Stimulated activated CD4-positive, alpha-beta T cell treated with anti-CD3 and anti-CD28 coated beads, Interleukin-1b, Interleukin-23, amount 100 ng/mL, for 48 hours (primary cell): ENCODE measurements around the gene SUCNR1.
A peak's percentile ranks its signal among the peaks of the same experiment; 100 is the strongest.
"Not testable (repeated sequence)": the region's sequence is repeated elsewhere in the genome, so short reads cannot be mapped to it uniquely, and the experiment has no call there.

Experiments
- DNase-seq: peaks from one replicate; pipeline ENCODE4 v3.0.0-alpha.2; 2020

Gene SUCNR1, protein sequence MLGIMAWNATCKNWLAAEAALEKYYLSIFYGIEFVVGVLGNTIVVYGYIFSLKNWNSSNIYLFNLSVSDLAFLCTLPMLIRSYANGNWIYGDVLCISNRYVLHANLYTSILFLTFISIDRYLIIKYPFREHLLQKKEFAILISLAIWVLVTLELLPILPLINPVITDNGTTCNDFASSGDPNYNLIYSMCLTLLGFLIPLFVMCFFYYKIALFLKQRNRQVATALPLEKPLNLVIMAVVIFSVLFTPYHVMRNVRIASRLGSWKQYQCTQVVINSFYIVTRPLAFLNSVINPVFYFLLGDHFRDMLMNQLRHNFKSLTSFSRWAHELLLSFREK

DNA sequence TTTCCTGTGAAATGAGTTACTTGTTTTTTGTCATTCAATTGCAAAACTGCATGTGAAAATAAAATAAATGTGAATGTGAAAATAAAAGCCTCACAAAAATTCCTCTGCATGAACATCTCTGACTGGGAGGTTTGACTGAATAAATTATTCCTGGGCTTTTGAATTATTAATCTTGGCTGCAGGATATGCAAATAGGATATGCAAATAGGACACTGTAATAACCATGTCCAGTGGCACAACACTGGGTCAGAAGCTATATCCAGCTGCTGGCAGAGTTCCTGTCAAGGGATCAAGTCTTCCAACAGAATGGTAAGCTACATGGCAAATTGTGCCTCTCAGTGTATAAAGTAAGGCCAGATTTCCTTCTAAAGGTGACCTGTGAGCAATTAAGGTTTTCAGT is at the start of gene SUCNR1:
Gene SUCNR1, plus strand, starts transcription at position 246 of the 400 bp plus-strand sequence. CDS start 6,250 bp downstream, outside the sequence.
- DNase-seq = no peak

DNA sequence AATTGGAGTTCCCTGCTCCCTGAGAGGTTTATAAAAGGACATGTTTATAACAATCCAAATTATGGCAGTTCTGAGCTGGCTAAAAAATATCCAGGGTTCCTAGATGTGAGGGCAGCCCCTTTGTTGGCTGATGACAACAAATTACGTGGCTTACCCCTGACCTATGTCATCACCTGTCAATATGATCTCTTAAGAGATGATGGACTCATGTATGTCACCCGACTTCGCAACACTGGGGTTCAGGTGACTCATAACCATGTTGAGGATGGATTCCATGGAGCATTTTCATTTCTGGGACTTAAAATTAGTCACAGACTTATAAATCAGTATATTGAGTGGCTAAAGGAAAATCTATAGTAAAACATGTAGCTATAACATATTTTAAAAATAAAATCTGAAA is 45.6 kb upstream of the SUCNR1 start:
- no peak for DNase-seq

DNA sequence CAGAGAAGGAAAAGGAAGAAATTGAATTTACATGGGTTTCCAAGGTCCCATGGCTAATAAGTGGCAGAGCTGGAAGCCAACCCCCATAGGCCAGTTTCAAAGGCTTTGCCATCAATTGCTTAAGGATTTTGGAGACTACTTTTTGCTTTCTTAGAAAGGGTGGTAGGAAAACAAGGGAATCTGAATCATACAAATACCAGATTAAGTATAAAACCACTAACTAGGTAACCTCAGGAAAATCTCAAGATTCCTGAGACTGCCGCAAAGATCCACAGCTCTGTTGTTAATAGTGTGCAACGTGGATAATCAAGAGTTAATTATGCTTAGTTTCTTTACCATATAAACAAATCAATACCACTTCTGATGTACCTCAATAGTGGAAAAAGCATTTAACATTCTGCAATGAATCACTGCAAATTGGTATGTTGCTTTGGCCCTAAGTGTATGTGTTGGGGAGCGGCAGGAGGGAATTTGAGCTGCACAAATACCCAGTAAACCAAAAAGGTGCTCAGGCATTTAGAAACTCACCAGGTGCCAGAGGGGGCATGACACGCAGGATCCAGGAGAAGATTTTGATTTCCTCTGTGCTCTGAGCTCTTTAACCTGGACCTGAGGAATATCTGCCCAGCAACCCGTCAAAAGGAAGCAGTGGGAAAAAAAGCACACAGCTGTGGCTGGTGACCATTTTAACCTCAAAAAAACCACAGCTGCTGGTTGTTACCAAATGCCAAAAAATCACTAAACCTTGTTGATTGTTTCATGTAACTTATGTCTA is 37.5 kb upstream of the SUCNR1 start:
- DNase-seq = no peak

DNA sequence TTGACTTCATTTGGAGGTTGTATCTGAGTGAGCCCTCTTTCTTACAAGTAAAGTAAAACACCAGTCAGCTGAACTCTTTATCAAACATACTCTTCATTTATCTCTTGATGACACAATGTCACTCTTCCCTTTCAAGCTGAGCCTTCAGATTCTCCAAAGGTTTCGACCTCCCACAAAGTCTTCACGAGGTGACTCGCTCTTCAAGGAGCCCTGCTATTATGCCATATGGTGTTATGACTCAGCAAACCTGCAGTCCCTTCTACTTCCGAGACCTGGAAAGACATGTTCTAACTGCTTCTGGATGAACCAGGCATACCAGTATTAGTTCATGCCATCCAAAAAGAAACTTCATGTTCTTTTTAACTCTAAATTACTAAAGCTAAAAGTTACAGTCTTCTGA is 36.4 kb upstream of the SUCNR1 start:
- DNase-seq = no peak

DNA sequence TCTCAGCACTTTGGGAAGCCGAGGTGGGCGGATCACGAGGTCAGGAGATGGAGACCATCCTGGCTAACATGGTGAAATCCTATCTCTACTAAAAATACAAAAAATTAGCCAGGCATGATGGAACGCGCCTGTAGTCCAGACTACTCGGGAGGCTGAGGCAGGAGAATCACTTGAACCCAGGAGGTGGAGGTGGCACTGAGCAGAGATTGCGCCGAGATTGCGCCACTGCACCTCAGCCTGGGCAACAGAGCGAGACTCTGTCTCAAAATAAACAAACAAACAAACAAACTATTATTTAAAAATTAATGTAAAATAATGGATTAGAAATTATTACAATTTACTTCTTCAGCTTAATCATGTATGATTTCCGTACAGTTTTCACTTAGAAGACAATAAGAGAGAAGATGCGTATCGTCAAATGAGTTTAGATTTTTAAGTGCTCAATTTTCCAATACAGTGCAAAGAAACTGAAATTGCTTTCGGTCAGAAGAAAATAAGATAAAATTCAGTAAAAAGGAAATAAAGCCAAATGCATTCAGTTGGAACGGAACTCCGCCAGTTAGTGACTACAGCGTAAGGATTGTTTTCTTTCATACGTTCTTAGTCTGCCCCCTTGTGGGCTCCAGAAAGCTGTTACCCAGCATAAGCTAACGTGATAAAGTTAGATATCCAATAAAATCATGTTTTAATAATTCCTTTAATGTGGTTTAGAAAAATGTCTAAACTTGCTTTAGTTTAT is 34.7 kb upstream of the SUCNR1 start:
- peak; percentile 8 for DNase-seq

DNA sequence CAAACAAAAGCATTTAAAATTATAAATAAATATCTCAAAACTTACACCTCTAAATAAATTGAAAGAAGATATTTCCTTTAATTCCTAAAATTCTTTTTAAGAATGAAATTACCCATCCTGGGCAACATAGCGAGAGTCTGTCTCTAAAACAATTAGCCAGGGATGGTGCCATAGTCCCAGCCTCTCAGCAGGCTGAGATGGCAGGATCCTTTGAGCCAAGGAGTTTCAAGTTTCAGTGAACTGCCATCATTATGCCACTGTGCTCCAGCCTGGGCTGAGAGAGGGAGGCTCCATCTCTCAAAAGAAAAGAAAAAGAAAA is 34.2 kb upstream of the SUCNR1 start:
- no peak for DNase-seq

DNA sequence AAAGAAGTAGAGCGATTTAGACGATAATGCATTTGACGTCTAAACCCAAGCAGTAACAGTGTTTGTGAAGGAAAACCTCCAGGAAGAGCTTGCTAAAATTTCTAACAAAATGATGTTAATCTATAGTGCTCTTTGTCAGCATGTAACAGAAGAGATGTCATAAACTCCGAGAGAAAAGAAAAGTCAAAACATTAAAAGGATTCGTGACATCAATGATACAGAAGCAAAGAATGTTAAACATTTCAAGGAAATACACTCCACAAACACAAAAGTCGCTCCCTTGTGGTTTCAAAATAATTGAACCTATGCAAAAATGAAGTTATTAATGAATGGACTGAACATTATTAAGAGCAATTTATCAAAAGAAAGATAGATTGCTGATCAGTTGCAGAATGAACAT is 31.6 kb upstream of the SUCNR1 start:
- no peak for DNase-seq

DNA sequence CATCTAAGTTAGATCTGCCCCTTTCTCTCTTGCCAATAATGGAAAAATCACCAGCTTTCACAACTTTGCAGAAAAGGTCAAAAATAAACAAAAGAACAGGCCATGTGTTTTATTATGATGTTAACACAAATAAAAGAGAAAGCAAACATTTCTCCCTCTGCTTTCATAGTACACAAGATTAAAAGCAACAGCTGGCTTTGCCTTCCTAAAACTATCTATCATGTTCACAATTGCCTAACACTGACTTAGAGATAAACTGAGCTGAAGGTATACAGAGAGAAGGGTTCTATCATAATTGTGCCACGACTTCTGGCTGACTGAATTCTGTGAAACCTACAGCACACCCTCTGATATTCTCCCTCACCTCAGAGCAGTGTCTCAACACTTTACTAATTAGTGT is 30.2 kb upstream of the SUCNR1 start:
- DNase-seq = no peak

DNA sequence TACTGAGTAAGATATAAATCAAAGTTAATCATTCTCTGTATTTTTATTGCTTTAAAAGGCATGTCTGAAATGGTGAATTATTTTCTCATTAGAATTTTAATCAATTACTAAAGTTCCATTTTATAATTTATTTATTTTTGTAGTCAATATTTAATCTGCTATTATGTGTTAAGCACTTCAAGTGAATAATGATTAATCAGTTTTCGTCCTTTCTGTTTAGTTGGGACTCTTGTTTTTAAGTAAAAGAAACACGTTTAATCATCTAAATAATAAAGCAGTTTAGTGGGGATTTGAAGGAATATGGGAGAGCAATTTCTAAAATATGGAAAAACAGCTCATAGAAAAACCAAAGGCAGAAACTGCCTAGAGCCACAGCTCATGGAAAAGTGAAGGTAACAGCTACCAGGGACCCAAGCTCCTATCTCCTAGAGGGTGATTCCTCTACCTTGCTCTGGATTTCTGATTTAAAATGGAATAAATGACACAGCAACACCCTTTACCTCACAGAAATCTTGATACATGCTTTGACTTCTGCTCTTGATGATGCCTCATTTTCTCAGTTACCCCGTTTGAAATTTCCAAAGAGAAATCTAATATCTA is 28.0 kb upstream of the SUCNR1 start:
- DNase-seq = no peak

DNA sequence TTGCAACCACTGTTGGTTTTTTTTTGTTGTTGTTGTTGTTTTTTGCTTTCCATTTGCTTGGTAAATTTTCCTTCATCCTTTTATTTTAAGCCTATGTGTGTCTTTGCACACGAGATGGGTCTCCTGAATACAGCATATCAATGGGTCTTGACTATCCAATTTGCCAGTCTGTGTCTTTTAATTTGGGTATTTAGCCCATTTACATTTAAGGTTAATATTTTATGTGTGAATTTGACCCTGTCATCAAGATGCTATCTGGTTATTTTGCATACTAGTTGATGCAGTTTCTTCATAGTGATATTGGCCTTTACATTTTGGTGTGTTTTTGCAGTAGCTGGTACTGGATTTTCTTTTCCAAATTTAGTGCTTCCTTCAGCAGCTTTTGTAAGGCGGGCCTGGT is 23.4 kb upstream of the SUCNR1 start:
- DNase-seq = not testable (repeated sequence)

DNA sequence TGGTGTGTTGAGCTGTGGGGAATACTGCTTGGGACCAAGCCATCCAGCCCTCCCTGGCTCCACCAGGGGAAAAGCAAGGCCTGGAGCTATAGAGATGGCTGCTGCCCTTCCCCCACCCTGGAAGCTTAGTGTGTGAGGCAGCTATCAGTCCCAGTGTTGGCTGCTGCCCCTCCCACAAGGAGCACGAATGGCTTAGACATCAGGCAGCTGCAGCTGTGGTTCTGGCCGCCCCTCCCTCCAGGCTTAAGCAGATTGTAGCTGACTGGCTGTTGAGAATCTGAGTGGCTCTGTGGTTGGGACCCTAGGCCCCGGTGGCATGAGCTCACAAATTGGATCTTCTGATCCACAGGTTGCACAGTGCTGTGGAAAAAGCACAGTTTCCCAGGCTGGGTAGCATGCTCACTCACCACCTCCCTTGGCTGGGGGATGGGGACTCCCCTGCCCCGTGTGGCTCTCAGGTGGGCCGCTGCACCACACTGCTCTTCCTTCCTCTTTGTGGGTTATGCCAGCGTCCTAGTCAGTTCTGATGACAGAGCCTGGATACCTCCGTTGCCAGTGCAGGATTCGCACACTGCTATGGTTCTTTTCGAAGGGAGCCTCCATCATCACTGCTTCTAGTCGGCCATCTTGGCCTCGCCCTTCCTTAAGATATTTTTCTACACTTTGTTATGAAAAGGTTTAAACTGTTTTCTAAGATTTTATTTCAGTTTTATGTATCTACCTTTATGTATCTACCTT is 21.2 kb upstream of the SUCNR1 start:
- no peak for DNase-seq

DNA sequence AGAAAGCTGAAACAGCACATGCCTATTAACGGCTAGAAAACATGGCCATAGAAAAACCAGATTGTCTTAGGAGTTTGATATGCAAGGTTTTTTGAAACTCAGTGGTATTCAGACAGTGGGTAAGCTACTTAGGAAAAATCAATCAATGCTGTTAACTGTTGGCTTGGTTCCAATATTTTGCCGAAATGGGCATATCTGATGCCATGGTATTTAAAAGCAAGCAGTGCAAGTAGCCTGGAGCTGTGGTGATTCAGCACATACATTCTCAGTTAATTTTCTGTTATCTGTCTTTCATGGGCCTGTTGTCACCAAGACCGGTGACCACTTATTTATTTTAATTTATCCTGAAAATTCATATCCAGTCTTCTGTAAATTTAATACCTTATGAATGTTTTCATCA is 17.3 kb upstream of the SUCNR1 start:
- no peak for DNase-seq

DNA sequence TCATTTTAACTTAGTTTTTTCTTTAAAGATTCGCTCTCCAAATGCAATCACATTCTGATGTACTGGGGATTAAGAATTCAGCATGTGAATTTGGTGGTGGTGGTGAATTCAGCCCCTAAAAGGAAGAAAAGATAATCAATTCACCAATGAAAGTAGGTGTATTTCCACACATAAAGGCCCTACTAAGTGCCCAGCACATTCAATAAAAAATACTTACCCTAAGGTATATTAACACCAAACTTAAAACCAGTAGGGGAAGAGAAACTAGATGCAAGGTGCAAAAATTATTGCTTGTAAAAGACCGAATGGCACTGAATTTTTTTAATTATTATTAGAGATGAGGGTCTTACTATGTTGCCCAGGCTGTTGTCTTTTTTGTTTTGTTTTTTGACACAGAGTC is 16.8 kb upstream of the SUCNR1 start:
- no peak for DNase-seq

DNA sequence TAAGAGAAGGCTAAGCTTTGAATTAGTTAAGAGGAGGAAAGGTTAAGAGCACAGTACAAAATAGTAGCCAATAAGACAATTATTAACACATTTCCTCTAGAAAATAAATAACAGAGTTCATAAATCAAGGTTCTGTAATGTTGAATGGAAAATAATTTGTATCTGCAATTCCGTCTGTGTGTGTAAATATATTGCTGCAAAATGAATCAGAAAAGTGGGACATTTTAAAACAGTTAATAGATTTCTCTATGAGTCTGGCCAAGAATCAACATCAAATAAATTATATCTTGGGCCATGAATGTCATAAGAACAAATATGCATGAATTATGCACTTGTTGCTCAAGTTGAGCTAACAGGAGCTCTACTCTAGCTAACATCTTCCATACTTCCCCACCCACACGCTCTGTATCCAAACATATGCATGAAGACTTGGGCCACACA is 14.2 kb upstream of the SUCNR1 start:
- no peak for DNase-seq

DNA sequence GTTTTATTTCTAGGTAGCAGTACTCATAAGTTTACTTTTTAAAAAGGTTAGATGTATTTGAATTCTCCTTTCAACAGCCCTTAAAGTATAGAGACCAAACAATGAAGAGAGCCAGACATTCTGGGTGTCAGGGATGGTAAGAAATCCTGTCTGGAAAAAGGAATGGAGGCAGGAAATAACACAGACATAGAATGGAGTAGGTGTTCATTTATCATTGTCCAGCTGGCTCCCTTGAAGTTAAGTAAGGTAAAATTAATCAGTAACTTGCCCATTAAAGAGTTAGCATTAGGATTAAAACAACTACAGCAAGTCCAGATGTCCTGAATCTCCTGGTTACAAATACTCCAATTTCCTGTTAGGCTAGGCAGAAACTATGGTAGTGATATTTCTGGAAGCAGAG is 13.5 kb upstream of the SUCNR1 start:
- no peak for DNase-seq

DNA sequence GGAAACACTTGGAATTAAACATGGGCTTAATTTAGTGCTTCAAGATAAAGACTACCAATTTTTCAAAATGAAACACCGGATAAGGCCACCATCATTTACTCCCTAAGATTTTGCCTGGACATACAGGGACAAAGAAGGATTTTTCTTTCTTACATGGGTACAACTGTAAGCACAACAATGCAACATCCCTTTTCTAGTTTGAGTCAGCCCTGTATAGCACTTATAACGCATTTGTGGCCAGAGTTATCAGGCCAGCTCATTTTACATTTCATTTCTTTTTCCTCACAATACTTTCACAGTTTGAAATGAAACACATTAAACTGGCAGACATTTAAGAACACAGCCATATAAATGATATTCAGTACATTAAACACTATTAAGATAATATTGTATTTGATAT is 9.8 kb upstream of the SUCNR1 start:
- no peak for DNase-seq

DNA sequence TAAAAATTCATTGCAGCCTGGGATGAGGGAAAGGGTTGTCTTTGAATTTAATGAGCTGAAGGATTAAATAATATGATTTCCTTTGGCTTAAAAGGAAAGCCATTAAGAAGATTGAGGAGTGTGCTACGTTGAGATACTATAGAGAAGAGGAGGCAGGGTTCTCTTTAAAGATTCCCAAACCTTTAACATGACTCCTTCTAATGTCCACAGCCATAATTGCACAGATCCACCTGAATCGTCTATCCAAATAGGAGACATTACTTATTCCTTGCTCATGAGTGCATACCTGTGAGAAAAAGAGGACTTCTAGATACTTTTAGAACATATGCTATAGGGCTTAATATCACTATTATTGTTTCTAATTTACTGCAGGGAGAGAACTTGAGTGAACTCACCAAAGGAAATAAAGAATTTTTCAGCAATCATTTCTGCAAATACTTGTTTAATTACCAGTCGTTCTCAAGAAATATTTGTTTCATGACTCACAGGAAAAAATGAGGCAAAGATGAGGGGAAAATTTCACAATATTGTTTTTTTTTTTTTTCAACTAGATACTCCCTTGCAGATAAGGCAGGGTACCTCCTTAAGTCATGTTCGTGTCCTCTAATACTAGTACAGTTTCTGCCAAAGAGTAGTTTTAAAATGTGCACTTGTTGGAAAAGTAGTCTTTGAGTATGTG is 8.9 kb upstream of the SUCNR1 start:
- DNase-seq = no peak

DNA sequence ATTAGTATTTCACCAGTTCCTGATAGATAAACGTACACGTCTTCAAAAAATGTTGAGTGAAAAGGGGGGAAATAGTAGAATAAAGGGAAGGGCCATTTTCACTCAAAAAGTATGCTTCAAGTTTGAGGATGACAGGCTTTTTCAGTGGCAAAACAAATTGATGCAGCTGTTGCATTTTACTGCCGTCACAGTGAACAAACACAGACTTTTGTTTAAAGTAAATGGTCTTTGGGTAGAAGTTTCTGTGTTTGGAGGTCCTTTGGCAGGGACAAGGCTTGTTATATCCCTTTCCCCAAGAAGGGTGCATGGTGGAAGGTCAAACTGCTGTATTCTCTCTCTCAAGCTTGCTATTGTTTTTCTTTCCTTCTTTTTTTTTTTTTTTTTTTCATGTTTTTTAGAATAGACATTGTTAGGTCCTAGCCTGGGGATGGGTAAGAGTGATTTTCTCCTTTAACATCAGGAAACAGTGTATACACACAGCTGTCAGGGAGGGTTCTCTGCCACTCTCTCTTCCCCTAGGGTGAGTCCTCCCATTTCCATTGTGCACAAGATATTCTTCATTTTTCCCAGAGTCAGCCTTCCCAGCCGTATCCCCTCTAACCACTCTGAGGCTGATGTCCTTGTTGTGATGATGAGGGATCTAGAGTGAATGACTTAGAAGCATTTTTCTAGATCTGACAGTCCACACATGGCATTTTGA is 6.6 kb upstream of the SUCNR1 start:
- no peak for DNase-seq

DNA sequence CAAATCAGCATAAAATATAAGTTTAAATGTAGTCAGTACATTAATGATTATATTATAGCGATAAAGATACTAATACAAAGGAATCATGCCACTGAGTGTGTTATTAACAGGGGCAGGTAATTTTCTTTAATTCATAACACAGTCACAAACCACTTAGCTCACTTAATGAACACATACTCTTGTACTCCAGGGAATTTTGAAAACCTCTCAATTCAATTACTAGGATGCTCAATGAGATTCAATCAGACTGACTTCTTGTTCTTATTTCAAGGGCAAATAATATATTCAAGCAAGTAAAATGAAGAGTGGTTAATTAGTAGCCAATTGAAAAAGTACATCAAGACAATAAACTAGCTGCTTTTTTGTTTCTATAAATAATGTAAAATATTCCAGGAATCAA is 5.8 kb upstream of the SUCNR1 start:
- DNase-seq = no peak

DNA sequence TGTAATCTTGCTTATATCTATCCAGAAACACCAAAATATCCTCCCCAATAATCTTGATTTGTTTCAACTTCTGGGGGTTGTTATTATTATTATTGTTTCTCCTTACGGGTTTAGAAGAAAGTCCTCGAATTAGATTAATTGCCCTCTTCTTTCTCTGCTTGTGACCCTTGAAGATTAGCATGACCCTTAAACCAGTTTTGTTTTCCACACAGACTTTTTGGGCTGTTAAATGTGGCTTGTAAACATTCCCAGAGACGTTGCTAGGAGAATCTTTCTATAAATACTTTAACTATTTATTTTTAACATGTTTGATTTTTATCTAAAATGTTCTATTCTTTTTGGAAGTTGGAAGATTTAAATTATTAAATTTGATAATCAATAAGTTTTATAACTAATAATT is 4.3 kb upstream of the SUCNR1 start:
- DNase-seq = no peak

DNA sequence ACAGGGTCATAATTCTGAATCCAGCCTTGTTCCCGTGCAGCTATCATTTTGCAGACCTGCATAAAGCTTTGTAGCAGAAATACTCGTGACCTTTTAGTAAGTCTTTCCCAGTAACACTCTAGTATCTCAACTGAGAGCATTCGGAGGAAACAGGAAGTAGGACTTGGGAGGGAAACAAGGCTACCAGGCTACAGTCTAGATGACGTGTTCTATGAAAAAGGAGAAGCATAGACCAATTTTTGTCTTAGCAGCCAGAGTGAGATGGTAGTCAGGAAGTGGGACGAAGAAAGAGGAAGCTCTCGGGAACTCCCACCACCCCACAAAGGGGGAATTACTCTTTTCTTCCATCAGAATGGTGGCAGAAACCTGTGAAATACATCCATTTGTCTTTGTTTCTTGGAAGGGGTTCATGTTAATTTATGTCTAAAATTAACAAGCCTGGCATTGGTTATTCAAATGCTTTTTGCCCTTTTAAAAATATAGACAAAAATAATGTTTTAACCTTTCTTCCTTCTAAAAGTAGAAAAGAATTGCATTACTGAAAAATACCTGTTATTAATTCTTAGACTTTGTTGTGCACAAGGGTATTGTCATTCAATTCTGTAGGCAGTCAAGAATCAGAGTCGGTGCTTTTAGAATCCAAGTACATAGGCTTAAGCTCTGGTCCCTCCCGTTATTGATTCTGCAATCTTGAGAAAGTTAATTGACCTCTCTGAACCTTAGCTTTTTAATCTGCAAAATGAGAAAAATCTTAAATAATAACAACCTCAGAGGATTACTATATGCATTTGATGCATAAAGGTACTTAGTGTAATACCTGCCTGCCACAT is 1.6 kb upstream of the SUCNR1 start:
- no peak for DNase-seq
